WTC11 (cell line): ENCODE data around the gene SYNJ2. TPM values are rescaled to one million over a fixed set of nuclear protein-coding genes. Genes with fewer than 3 reads are reported as not detected.

ENCODE experiments used
- ATAC-seq: fragments of 200-7000 bp; cut with Tn5 transposase; 2 replicates; pipeline ENCODE4 v1.10.0; 2021; ENCODE audit warnings: mild to moderate bottlenecking, moderate library complexity
- CTCF ChIA-PET: fragments of 300-600 bp; sonication (Branson Sonifier 250); formaldehyde crosslinking; loops from one replicate; lab custom pipeline; 2021; ENCODE audit warnings: antibody characterized with exemption; lab: Charles Lee
- POLR2A ChIA-PET: fragments of 350-600 bp; sonication (Branson Sonifier 250); formaldehyde crosslinking; loops from one replicate; lab custom pipeline; 2021; ENCODE audit warnings: antibody characterized with exemption; lab: Charles Lee
- DNase-seq: peaks from one replicate; pipeline ENCODE4 v3.0.0; 2021; ENCODE audit warnings: low spot score
- H3K27ac Mint-ChIP-seq: 2 replicates; pipeline ENCODE4 v1.8.0; 2021; ENCODE audit warnings: mixed read lengths
- H3K27me3 Mint-ChIP-seq: 2 replicates; pipeline ENCODE4 v1.8.0; 2021; ENCODE audit warnings: low read depth, mild to moderate bottlenecking, moderate library complexity, mixed read lengths
- H3K36me3 Mint-ChIP-seq: 2 replicates; pipeline ENCODE4 v1.8.0; 2021; ENCODE audit warnings: mixed read lengths
- H3K4me1 Mint-ChIP-seq: 2 replicates; pipeline ENCODE4 v1.8.0; 2022; ENCODE audit warnings: mixed read lengths
- H3K4me3 Mint-ChIP-seq: 2 replicates; pipeline ENCODE4 v1.8.0; 2021; ENCODE audit warnings: mild to moderate bottlenecking, moderate library complexity, mixed read lengths
- H3K9me3 Mint-ChIP-seq: 2 replicates; pipeline ENCODE4 v1.8.0; 2021; ENCODE audit warnings: mixed read lengths
- ATF1 ChIP-seq: sonication (generic); formaldehyde crosslinking; IDR thresholded peaks from 2 replicates; pipeline ENCODE4 v1.8.1; 2023; ENCODE audit warnings: mild to moderate bottlenecking, moderate library complexity, missing genetic modification reagents
- FOXP1 ChIP-seq: sonication (generic); formaldehyde crosslinking; IDR thresholded peaks from 2 replicates; pipeline ENCODE4 v1.8.0; 2022; ENCODE audit warnings: missing genetic modification reagents, mild to moderate bottlenecking, moderate library complexity, borderline replicate concordance
- GRHL2 ChIP-seq: fragments of 250-450 bp; sonication (Bioruptor Pico); IDR thresholded peaks from 2 replicates; pipeline ENCODE4 v1.8.0; 2022; ENCODE audit warnings: mild to moderate bottlenecking, moderate library complexity; ENCODE audit not compliant: insufficient replicate concordance, severe bottlenecking
- NFYB ChIP-seq: sonication (generic); formaldehyde crosslinking; conservative IDR thresholded peaks from 2 replicates; pipeline ENCODE4 v1.8.0; 2022; ENCODE audit warnings: low read depth, missing genetic modification reagents
- NR1H2 ChIP-seq: sonication (generic); formaldehyde crosslinking; IDR thresholded peaks from 2 replicates; pipeline ENCODE4 v1.9.0; 2021; ENCODE audit warnings: mild to moderate bottlenecking, moderate library complexity, missing genetic modification reagents
- RELA ChIP-seq: sonication (generic); formaldehyde crosslinking; IDR thresholded peaks from 2 replicates; pipeline ENCODE4 v1.8.1; 2022; ENCODE audit warnings: missing genetic modification reagents, mild to moderate bottlenecking, borderline replicate concordance
- SMAD4 ChIP-seq: sonication (generic); formaldehyde crosslinking; IDR thresholded peaks from 2 replicates; pipeline ENCODE4 v1.8.0; 2022; ENCODE audit warnings: mild to moderate bottlenecking, missing genetic modification reagents
- SOX15 ChIP-seq: fragments of 250-450 bp; sonication (Bioruptor Pico); IDR thresholded peaks from 2 replicates; pipeline ENCODE4 v1.9.0; 2021; ENCODE audit warnings: mild to moderate bottlenecking
- TCF7 ChIP-seq: sonication (generic); formaldehyde crosslinking; IDR thresholded peaks from 2 replicates; pipeline ENCODE4 v1.8.0; 2022; ENCODE audit warnings: mild to moderate bottlenecking, low read depth, missing genetic modification reagents, moderate library complexity
- TEAD1 ChIP-seq: sonication (generic); formaldehyde crosslinking; IDR thresholded peaks from 2 replicates; pipeline ENCODE4 v1.8.0; 2022; ENCODE audit warnings: mild to moderate bottlenecking, missing genetic modification reagents
- TP53 ChIP-seq: sonication (generic); formaldehyde crosslinking; IDR thresholded peaks from 2 replicates; pipeline ENCODE4 v1.8.1; 2023; ENCODE audit warnings: mild to moderate bottlenecking, missing genetic modification reagents
- ZNF219 ChIP-seq: sonication (generic); formaldehyde crosslinking; IDR thresholded peaks from 2 replicates; pipeline ENCODE4 v1.8.0; 2023; ENCODE audit warnings: missing genetic modification reagents, mild to moderate bottlenecking, borderline replicate concordance
- ZNF232 ChIP-seq: sonication (generic); formaldehyde crosslinking; IDR thresholded peaks from 2 replicates; pipeline ENCODE4 v1.8.0; 2022; ENCODE audit warnings: mild to moderate bottlenecking, missing genetic modification reagents
- ZNF263 ChIP-seq: sonication (generic); formaldehyde crosslinking; IDR thresholded peaks from 2 replicates; pipeline ENCODE4 v1.8.1; 2022; ENCODE audit warnings: low read depth, mild to moderate bottlenecking, moderate library complexity, missing genetic modification reagents
- ZNF317 ChIP-seq: sonication (generic); formaldehyde crosslinking; IDR thresholded peaks from 2 replicates; pipeline ENCODE4 v1.8.1; 2023; ENCODE audit warnings: low read depth, mild to moderate bottlenecking, moderate library complexity, missing genetic modification reagents, borderline replicate concordance
- ZNF396 ChIP-seq: fragments of 250-450 bp; sonication (Bioruptor Pico); IDR thresholded peaks from 2 replicates; pipeline ENCODE4 v1.8.0; 2021; ENCODE audit warnings: mild to moderate bottlenecking, moderate library complexity, borderline replicate concordance
- total RNA-seq: library from RNA; stranded (reverse); gene quantifications from 3 replicates; pipeline ENCODE4 v1.2.3, GENCODE V29; 2021
- TF ChIP-seq, protein P1 (sequence below): fragments of 250-450 bp; sonication (Bioruptor Pico); conservative IDR thresholded peaks from 2 replicates; pipeline ENCODE4 v1.9.0; 2021; ENCODE audit warnings: mild to moderate bottlenecking
- TF ChIP-seq, protein P2 (sequence below): sonication (generic); formaldehyde crosslinking; IDR thresholded peaks from 2 replicates; pipeline ENCODE4 v1.8.0; 2022; ENCODE audit warnings: mild to moderate bottlenecking, missing genetic modification reagents
- TF ChIP-seq, protein P3 (sequence below): sonication (generic); formaldehyde crosslinking; IDR thresholded peaks from 2 replicates; pipeline ENCODE4 v1.8.1; 2023; ENCODE audit warnings: mild to moderate bottlenecking, missing genetic modification reagents
- TF ChIP-seq, protein P4 (sequence below): sonication (generic); formaldehyde crosslinking; IDR thresholded peaks from 2 replicates; pipeline ENCODE4 v1.8.1; 2023; ENCODE audit warnings: mild to moderate bottlenecking, missing genetic modification reagents, moderate library complexity
- TF ChIP-seq, protein P5 (sequence below): sonication (generic); formaldehyde crosslinking; IDR thresholded peaks from 2 replicates; pipeline ENCODE4 v1.8.1; 2023; ENCODE audit warnings: mild to moderate bottlenecking, moderate library complexity, missing genetic modification reagents
- TF ChIP-seq, protein P6 (sequence below): sonication (generic); formaldehyde crosslinking; IDR thresholded peaks from 2 replicates; pipeline ENCODE4 v1.8.1; 2022; ENCODE audit warnings: missing genetic modification reagents, borderline replicate concordance

The SYNJ2 gene
- total RNA-seq, 1 experiment from 2014 or later = 15.3 TPM

DNA sequence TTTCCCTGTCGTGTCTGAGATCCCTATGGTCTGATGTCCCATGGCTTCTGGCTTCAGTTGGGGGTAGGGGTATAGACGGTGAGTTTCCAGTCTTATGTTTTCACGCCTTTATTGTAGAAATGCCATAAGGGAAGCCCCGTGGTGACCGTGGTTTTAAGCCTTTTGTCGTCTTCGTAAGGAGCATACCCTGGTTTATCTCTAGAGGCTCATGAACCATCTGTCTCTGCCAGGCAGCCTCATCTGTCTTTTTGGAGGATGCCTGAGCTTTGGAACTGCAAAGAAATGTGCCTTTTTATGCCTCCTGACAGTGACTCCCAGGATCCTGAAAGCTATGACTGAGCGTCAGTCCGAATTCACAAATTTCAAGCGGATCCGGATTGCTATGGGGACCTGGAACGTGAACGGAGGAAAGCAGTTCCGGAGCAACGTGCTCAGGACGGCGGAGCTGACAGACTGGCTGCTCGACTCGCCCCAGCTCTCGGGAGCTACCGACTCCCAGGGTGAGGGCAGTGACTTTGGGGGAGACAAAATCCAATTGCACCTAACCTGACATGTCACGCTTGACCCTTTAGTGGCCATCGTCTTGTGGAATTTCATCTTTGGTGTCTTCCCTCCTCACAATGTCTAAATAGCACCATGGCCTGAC is 84.6 kb downstream of the SYNJ2 start (continued):
- TF ChIP-seq, protein P1, sequence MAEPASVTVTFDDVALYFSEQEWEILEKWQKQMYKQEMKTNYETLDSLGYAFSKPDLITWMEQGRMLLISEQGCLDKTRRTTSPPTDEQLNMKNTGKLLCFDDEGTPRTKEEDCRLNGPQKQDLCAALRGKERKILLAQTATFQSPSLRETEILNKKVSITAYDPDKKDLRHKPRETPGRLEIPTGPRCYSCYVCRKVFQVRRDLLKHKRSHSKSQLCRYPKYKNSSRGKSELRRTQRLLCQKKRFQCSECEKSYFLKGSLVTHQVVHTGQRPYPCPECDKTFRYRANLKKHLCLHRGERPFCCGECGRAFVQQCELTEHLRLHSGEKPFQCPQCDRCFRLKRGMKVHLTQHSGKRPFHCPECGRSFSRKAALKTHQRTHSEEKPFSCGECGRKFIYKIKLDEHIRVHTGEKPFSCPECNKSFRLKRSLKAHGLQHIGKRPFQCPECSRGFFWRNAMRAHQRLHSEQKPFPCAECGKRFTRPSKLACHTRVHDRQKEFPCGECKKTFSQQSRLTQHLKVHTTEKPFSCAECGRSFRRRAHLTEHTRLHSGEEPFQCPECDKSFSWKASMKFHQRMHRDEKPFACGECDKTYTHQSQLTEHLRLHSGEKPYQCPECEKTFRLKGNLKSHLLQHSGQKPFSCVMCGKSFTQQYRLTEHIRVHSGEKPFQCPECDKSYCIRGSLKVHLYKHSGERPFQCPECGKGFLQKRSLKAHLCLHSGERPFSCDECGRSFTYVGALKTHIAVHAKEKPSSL (CRISPR knock-in tag) = no peak
- TF ChIP-seq ZNF317 = no peak
- no peak for TF ChIP-seq GRHL2 (CRISPR knock-in tag)
- no peak for TF ChIP-seq ZNF232 (CRISPR knock-in tag)
- TF ChIP-seq, protein P2, sequence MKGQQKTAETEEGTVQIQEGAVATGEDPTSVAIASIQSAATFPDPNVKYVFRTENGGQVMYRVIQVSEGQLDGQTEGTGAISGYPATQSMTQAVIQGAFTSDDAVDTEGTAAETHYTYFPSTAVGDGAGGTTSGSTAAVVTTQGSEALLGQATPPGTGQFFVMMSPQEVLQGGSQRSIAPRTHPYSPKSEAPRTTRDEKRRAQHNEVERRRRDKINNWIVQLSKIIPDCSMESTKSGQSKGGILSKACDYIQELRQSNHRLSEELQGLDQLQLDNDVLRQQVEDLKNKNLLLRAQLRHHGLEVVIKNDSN (CRISPR knock-in tag) = no peak

DNA sequence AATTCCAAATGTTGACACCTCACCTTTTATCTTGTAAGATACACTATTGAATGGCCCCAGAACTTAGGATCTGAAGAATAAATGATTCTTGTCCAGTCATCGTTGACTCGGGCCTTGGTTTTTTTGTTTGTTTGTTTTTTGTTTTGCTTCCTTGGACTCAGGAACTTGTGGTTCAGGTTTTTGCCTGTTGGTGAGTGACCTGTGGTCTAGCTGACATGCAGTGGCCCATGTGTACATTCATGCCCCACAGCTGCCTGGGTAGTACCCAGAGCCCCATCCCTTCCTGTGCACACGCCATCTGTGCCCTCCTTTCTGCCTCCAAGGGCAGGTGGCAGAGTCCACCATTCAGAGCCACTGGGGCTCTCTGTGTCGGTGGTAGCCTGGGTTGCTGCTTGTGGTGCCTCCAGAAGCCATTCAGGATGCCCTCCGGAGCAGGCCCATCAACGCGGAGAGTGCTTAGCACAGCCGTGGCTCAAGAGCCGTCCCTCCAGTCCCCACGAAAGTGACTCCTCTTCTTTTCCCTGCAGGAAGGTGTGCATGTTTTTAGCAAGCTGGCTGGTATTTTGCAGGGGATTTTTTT is 85.9 kb downstream of the SYNJ2 start:
- Mint-ChIP-seq H3K4me1 (peaks cover 12% of the 10 kb centered on the region), H3K27ac (no peak overlapping the region; the same call in 1 of the 2 replicates), H3K9me3 (no peaks in the 10 kb centered on the region), H3K4me3 (no peak overlapping the region), H3K36me3 (peaks cover 3% of the 10 kb centered on the region), H3K27me3 (no peaks in the 10 kb centered on the region)
- CTCF ChIA-PET = no interaction called here
- ATAC-seq (no peak), DNase-seq (no peak)
- POLR2A ChIA-PET = no interaction called here
- TF ChIP-seq, protein P3, sequence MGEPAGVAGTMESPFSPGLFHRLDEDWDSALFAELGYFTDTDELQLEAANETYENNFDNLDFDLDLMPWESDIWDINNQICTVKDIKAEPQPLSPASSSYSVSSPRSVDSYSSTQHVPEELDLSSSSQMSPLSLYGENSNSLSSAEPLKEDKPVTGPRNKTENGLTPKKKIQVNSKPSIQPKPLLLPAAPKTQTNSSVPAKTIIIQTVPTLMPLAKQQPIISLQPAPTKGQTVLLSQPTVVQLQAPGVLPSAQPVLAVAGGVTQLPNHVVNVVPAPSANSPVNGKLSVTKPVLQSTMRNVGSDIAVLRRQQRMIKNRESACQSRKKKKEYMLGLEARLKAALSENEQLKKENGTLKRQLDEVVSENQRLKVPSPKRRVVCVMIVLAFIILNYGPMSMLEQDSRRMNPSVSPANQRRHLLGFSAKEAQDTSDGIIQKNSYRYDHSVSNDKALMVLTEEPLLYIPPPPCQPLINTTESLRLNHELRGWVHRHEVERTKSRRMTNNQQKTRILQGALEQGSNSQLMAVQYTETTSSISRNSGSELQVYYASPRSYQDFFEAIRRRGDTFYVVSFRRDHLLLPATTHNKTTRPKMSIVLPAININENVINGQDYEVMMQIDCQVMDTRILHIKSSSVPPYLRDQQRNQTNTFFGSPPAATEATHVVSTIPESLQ (CRISPR knock-in tag) = no peak
- TF ChIP-seq SOX15 (CRISPR knock-in tag) (no peak), ZNF232 (CRISPR knock-in tag) (no peak), ATF1 (CRISPR knock-in tag) (no peak), TP53 (no peak), ZNF263 (no peak), NR1H2 (no peak), ZNF219 (no peak), TEAD1 (CRISPR knock-in tag) (no peak), ZNF396 (CRISPR knock-in tag) (no peak), FOXP1 (CRISPR knock-in tag) (no peak), SMAD4 (CRISPR knock-in tag) (no peak), RELA (CRISPR knock-in tag) (no peak), TCF7 (CRISPR knock-in tag) (no peak), NFYB (no peak)
- TF ChIP-seq, protein P4, sequence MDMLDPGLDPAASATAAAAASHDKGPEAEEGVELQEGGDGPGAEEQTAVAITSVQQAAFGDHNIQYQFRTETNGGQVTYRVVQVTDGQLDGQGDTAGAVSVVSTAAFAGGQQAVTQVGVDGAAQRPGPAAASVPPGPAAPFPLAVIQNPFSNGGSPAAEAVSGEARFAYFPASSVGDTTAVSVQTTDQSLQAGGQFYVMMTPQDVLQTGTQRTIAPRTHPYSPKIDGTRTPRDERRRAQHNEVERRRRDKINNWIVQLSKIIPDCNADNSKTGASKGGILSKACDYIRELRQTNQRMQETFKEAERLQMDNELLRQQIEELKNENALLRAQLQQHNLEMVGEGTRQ (CRISPR knock-in tag) = no peak
- TF ChIP-seq, protein P5, sequence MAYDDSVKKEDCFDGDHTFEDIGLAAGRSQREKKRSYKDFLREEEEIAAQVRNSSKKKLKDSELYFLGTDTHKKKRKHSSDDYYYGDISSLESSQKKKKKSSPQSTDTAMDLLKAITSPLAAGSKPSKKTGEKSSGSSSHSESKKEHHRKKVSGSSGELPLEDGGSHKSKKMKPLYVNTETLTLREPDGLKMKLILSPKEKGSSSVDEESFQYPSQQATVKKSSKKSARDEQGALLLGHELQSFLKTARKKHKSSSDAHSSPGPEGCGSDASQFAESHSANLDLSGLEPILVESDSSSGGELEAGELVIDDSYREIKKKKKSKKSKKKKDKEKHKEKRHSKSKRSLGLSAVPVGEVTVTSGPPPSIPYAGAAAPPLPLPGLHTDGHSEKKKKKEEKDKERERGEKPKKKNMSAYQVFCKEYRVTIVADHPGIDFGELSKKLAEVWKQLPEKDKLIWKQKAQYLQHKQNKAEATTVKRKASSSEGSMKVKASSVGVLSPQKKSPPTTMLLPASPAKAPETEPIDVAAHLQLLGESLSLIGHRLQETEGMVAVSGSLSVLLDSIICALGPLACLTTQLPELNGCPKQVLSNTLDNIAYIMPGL = no peak
- TF ChIP-seq, protein P6, sequence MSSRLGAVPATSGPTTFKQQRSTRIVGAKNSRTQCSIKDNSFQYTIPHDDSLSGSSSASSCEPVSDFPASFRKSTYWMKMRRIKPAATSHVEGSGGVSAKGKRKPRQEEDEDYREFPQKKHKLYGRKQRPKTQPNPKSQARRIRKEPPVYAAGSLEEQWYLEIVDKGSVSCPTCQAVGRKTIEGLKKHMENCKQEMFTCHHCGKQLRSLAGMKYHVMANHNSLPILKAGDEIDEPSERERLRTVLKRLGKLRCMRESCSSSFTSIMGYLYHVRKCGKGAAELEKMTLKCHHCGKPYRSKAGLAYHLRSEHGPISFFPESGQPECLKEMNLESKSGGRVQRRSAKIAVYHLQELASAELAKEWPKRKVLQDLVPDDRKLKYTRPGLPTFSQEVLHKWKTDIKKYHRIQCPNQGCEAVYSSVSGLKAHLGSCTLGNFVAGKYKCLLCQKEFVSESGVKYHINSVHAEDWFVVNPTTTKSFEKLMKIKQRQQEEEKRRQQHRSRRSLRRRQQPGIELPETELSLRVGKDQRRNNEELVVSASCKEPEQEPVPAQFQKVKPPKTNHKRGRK (CRISPR knock-in tag) = no peak
